CD4-positive, alpha-beta T cell treated with Interleukin-2 at 100 ng/mL for 4 hours (primary cell): ENCODE data around the gene NIFK.
"Not testable (repeated sequence)": the region's sequence is repeated elsewhere in the genome, so short reads cannot be mapped to it uniquely, and the experiment has no call there.

Source experiments
- DNase-seq: peaks from one replicate; pipeline ENCODE4 v3.0.0-alpha.2; 2020; ENCODE audit warnings: low spot score

Gene NIFK

DNA sequence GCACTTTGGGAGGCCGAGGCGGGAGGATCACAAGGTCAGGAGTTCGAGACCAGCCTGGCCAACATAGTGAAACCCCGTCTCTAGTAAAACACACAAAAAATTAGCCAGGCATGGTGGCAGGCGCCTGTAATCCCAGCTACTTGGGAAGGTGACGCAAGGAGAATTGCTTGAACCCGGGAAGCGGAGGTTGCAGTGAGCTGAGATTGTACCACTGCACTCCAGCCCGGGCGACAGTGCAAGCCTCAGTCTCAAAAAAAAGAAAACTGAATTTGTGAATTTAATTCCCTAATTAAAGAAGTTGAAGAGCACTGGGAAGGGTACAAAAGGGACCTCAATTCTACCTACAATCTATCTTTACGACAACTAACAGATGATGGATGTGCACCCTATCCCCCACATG lies 2.1 kb downstream of the NIFK start:
- DNase-seq: not testable (repeated sequence)

DNA sequence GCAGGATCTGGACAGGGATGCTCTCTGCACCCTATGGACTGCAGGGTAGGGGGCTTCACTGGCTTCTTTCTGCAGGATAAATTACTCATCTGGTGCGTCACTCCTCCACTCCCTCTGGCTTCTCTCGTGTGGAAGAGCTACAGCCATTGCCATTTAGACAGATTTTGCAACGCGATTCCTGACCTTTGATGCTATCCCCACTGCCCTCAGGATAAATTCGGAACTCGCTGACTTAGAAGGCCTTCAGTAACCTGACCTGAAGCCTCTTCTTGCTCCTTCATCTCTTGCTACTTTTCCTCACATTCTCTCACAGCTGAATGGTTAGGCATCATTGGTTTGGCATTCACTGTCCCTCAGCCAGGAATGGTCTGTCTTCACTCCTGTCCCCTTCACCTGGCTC lies 5.3 kb downstream of the NIFK start:
- no peak for DNase-seq

DNA sequence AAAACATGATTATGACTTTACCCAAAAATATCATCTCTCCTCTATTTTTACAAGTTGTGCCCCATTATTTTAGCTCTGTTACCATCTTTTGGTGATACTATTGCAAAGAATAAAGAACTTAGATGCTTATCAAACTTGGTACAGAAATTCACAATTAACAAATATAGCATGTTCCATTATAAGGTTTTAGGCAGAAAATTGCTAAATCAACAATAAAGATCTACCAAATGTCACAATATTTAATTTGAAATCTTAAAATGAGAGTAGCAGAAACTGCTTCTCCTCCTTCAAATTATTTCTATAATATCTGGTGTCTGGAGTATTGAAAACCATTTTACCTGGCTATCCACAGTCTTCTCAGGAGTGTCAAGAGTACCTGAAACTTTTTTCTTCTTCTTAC lies 8.7 kb downstream of the NIFK start:
- DNase-seq: no peak

DNA sequence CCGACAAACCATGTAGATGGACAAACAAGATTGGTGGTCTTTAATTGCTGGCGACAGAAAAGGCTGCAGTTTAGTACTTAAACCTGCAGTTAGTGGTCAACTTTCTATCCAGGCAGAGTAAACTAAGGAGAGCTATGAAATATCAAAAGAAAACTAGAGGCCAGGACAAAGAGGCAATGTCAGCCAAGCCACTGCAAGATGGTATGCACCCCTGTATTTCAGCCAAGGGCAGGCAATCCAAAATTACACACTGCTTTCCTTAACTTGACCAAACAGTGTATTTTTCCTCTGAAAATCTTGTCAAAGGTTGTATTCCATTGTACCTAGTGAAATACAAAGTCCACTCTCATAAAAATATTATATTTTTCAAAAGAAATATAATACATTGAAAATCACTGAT lies 9.3 kb downstream of the NIFK start:
- DNase-seq: no peak

DNA sequence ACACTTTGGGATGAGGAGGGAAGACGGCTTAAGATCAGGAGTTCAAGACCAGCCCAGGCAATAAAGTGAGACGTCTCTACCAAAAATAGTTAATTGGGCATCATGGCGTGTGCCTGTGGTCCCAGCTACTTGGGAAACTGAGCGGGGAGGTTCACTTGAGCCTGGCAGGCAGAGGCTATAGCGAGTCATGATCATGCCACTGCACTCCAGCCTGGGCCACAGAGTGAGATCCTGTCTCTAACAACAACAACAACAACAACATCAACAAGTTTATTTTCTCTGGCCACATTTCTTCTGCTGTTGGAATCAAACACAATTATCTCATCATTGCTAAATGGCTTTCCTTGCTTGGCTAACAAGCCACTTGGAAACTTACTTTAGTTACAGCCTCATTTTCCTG lies 13.4 kb downstream of the NIFK start:
- DNase-seq: no peak

DNA sequence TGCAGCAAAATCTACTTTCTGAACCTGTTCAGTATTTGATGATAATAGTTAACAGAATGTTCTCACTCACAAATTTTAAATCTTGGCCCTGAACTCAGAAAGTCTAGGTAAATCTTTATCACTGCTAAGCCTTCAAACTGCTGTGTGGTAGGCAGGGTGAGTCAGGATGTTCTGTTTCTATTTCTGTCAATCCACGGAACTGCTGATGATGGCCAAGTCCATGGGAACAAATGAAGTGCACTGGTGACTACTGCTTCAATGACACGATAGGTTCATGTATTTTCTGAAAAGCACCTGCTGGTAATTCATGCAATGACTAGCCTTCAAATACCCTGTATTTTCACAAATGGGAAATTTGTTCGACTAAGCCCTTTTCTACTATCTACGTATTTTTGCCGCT lies 14.2 kb downstream of the NIFK start:
- DNase-seq: no peak

DNA sequence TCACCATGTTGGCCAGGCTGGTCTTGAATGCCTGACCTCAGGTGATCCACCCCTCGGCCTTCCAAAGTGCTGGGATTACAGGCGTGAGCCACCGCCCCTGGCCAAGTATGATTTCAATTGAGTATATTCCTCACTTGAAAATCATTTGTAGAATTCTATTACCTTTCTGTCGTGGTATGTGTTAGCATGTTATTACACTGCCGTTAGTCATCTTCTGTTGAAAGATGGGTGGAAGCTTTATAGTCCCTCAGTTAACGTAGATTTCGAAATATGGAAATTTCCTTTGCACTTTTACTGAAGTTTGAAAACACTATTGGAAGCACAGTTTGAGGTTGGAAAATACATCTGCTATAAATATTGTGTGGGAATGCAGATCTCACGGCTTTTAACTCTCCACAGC lies 14.7 kb downstream of the NIFK start:
- no peak for DNase-seq

DNA sequence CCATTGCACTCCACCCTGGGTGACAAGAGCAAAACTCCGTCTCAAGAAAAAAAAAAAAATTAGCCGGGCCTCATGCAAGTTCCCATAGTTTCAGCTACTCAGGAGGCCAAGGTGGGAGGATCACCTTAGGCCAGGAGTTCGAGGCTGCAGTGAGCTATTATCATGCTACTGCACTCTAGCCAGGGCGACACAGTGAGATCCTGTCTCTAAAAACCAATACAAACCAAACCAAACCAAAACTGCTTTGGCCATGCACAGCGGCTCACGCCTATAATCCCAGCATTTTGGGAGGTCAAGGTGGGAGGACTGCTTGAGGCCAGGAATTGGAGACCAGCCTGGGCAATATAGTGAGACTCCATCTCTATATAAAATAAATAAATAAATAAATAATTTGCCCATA lies 19.1 kb downstream of the NIFK start:
- DNase-seq: no peak

DNA sequence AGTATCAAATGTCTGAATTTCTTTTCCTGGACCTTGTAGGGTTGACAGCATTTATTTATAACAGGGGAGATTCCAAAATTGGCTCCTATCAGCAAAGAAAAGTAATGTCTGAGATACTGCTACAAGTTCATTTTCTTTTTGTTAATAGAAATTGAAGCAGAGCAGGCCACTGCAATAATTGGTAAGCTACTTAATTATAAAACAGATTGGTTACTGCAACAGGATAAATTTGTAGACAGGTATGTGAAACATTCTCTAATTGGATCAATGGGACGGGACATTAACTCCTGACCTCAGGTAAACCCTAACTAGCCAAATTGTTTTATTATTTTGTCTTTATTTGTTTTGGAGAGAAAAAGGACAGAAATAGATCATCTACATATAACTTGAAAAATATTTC lies 20.5 kb downstream of the NIFK start:
- no peak for DNase-seq

DNA sequence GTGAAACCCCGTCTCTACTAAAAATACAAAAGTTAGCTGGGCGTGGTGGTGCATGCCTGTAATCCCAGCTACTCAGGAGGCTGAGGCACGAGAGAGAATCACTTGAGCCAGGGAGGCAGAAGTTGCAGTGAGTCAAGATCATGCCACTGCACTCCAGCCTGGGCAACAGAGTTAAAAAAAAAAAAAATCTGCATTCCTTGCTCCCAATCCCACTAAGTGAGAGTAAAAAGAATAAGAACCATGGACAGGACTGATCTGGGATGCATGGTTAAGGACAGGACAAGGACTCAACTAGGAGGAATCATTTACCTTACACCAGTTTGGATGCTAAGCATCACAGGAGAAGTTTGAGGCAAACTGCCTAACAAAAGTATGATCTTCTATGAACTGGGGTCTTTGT lies 25.2 kb downstream of the NIFK start:
- DNase-seq: not testable (repeated sequence)

DNA sequence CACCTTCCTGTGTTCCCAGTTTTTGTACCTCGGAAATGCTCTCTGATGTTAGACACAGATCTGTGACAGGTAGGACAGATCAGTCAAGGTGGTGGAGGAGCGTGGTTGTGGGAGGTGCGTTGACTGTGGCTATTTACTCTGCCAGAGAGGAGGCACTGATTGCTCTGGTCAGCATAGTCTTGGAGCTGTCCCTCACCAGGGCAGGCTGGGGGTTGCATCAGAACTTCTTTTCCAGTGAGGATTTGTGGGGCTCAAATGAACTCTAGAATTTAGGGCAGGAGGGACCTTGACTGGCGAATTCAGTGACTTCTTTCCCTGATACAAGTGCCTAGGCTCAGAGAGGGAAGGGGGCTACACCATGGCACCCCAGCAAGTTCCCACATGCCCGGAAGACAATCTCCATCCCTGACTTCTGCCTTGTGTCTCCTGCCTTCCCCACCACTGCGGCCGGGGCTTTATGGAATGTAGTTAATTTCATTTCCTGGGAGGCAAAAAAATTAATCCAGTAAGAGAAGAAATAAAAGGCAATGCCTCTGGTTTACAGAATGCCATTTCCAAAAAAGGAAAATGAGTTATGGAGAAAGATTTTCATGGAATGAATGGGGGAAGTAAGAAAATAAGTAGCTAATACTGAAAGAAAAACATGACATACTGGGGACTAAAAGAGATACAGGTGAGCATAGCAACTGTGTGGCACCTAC lies 26.1 kb downstream of the NIFK start:
- DNase-seq: no peak

DNA sequence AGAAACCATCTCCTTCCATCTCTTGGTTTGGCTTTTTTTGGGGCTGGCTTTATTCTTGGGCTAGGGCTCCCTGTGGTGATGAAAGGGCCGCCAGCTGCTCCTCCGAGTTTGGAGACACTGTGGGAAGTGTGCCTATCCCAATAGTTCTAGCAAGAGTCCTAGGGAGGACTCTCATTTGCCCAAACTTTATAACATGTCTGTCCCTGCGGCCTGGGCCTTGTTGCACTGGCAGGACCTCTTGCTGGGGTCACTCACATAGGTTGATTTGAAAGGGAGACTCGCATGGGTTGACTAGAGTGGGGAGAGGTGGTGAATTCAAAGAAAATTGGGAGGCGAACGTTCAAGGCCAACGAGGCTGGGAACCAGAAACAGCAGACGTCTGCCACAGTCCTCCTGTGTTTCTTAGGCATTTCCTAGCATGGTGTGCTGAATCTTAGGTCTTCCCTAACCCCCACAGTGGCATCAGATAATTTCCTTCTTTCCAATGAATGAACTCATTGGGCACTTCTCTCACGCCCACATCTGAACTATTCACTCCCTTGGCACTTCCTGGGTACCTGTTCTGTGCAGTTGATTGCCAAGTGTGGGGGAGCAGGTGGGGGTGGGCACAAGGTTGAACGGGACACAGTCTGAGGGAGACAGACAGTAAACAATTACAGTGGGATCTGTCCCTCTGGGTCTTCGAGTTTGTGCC lies 26.8 kb downstream of the NIFK start:
- DNase-seq: no peak

DNA sequence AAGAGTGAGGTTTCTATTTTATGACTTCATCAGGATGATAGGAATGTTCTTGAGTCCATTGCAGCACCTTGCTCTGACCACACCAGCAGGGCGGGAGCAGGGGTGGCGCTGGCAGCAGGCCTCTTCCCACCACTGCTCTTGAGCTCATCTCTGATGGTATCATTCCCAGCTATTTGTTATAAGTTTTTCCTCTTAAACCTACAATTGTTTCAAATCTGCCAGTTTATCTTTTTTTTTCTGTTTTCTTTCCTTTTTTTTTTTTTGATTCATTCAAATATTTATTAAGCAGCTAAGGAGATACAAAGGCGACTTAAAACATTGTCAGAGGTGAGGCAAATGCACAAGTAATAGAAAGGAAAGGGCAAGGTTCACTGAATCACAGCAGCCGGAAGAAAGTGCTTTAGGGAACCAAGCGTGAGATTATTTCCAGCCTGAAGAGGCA lies 28.7 kb downstream of the NIFK start:
- no peak for DNase-seq

DNA sequence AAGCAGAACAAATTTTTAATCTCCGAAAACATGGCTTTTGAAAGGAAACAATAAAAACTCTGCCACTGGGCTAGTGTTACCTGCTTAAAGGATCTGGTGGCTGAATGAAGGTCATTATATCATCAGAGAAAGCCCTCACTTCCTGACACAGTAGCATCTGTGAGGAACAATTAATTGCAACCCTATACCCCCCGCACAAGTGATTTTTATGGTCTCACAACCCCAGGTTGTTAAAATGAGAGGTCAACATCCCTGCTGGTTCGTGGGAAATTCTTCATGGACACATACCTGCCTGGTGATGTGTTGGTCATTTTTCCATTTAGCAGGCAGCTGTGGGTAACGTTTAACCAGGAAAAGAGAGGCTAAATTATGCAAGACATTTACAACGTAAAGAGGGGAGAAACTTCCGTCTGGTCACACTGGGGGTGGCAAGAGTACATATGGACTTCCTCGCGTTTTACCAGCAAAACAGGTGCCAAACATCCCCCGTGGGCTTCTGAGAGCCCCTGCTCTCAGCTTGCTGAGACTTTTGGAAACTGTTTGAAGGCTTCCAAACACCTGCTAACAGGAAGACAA lies 29.2 kb downstream of the NIFK start:
- DNase-seq: no peak

DNA sequence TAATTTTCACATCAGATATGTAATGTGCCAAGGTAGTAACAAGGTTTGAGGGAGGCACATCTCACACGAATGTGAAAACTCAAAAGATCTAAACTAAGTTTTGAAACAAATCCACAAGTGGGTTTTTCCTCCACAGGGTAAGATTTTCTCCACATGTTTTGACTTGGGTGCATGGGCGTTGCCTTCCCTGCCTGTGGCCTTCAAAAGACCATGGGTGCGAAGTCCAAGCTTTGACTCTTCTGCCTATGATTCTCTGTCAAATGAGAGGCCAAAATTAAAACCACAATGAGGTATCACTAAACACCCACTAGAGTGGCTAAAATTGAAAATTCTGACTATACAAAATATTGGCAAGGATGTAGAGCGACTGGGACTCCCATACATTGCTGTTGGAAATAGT lies 30.7 kb downstream of the NIFK start:
- no peak for DNase-seq

DNA sequence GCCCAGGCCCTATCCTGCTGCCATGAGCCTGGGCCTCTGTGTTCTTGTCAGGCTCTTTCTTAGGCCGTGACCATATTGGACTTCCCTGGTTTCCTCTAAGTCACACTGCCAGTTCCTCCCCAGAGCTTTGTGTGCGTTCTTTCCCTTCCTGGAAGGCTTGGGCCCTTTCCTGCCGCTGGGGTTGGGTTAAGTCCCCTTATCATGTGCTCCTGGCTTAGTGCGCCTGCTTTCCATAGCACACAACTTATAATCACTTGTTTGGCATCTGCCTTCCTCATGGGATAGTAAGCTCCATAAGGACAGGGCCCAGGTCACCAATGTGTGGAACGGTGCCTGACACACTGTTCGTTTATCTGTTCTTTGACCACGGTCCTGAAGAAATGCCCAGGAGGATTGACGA lies 31.3 kb downstream of the NIFK start:
- DNase-seq: no peak

DNA sequence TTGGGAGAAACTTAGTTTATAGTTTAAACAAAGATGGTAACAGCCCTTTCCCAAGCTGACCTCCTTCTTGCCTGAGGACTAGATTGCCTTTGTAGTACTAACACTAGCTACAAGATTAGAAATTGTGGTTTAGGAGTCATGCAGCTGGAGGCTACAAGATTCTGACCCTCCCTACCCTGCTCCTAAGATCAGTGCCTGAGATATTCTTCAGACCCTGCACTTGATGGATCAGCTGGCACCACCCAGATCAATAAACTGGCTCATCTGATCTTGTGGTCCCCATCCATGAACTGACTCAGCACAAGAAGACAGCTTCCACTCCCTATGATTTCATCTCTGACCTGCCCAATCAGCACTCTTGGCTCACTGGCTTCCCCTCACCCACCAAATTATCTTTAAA lies 34.9 kb downstream of the NIFK start:
- not testable (repeated sequence) for DNase-seq

DNA sequence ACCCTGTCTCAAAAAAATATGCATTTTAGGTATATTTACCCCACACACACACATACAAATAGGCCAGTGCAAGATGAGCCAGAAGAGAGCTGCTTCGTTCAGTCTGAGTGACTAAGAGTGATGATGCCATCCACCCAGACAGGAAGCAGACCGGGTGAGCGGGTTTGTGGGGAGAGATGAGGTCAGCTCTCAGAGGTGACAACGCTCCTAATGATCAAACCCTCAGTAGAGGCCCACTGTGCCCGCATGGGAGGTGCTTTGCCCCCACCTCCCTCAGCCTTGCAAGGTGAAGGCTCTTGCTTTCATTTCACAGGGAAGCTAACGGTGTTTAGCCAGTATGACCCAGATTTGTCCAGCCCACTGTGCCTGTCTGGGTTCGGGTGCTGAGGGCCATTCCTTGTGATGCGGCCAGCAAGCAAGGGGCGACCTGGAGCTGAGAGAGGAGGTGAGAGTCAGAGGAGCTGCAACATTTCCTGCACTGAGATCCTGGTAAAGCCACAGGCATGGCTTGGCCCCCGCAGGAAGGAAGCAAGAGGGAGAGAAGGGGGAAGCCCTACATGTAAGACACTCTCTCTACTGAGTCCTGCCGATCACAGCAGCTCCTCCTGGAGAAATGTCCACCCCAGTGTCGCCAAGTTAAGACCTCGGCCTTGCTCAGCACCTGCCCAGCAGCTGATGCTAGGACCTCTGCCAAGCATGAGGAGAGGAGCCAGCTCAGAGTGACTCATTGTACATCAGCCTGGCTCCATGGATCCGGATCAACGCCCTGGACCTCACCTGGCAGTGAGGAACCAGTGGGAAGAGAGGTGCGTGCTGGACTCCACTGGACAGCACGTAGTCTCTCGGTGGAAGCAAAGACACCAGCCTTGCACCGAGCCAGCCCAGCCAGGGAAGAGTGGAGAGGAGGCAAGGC lies 37.0 kb downstream of the NIFK start:
- DNase-seq: peak; percentile 93

DNA sequence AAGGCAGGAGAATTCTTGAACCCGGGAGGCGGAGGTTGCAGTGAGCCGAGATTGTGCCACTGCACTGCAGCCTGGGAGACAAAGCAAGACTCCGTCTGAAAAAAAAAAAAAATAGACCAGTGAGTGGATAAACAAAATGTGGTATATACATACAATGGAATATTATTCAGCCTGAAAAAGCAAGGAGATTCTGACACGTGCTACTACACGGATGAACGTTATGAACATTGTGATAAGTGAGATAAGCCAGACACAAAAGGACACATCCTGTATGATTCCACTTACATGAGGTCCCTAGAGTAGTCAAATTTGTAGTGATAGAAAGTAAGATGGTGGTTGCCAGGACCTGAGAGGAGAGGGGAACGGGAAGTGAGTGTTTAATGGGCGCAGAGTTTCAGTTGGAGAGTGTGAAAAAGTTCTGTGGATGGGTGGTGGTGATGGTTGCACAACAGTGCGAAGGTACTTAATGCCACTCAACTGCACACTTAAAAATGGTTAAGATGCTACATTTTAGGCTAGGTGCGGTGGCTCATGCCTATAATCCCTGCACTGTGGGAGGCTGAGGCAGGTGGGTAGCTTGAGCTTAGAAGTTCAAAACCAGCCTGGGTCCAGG lies 38.3 kb downstream of the NIFK start:
- no peak for DNase-seq

DNA sequence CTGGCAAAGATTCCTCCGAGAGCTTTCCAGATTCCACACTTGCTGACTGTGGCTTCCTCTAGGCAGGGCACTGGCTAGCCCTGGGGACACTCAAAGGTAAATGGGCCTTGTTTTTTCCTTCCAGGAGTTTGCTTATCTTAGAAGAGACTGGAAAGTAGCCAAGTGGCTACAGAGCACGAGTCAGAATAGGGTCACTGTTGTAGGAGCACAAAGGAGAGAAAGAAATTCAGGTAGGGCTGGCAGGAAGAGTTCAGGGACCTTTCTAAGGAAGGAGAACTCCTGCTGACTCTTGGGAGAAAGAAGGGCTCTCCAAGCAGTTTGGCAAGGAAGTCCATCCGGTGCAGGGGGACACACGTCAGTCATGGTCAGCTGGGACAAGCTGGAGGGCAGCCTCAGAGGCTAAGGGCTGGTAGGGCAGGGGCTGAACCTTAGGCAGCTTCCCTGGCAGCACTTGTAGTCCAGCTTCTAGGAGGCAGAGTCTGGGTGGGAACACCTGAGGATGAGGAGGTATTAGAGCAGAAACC lies 39.5 kb downstream of the NIFK start:
- DNase-seq: no peak

DNA sequence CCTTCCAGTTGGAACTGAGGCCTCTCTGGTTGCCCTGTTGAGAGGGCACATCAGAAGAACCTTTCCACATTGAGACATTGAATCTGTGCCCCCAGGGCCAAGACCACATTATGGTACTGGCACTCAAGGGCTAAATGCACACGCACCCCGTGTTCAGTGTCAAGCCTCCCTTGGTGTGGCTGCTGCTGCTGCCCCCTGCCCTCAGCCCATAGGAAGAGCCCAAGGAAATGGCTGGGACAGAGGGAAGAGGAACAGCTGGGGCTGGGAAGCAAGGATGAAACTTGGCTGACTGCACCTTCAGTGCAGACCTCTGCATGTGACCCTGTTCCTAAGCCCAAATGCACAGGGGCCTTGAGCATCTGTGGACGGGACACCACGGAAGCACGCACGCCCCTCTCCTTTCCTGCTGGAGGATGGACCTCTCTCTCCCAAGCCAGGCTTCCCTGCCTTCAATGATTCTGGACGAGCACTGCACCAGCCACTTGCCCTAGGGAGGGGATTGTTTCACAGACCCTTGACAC lies 40.2 kb downstream of the NIFK start:
- no peak for DNase-seq

DNA sequence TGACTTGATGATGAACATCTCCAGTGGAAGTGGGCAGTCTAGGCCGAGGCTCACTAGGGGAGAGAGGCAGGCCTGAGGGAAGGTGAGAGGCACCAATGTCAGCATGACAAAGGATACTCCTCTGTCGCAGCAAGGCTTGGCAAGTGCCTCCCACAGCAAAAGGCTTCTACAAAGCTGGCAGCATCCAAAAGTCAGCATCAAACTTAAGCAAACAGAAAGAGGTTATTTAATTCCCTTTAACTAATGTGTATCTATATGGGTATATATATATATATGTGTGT lies 41.6 kb downstream of the NIFK start:
- no peak for DNase-seq
